Adrenal gland (tissue), 5 donors: Measurements from ENCODE around the gene PSG5.
"Not testable (repeated sequence)": the region's sequence is repeated elsewhere in the genome, so short reads cannot be mapped to it uniquely, and the experiment has no call there.

Experiments used
- POLR2A ChIP-seq, 2 donors: fragments of 450-650 bp; IDR thresholded peaks; one replicate each; pipeline ENCODE4 v1.6.1; 2017; ENCODE audit warnings: antibody characterized with exemption in 2 of 2, mild to moderate bottlenecking in 2 of 2, moderate library complexity in 1 of 2
- TF ChIP-seq, protein P1 (sequence below), 6 experiments: fragments of 450-650 bp in 4 of 6; fragments of 200-600 bp in 2 of 6; sonication (generic) in 1 of 6; IDR thresholded peaks; 1 replicate in 5 of 6; 2 replicates in 1 of 6; pipeline versions ENCODE4 v1.5.1 to v1.8.0; 2016 to 2021; ENCODE audit warnings: antibody characterized with exemption in 6 of 6, mild to moderate bottlenecking in 2 of 6, moderate library complexity in 1 of 6
- donor health status: DM: no; HTN: no; CAD: no.

DNA sequence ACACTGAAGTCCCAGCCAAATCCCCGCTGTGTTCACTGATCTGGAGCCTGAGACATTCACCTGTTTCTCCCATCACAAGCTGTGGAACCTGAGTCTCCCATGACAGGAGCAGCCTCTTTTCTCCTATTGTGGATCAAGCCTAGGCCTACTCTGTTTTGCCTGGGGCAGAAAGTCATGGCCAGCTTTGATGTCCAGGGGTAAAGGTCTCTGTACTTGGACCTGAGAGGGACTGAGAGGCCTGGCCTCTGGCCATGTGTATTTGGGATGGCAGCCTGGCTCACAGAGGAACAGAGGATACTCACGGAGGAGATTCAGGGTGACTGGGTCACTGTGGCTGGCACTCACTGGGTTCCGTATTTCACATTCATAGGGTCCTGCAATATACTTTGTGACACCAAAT, 7.8 kb downstream of the PSG5 start:
- TF ChIP-seq, protein P1, sequence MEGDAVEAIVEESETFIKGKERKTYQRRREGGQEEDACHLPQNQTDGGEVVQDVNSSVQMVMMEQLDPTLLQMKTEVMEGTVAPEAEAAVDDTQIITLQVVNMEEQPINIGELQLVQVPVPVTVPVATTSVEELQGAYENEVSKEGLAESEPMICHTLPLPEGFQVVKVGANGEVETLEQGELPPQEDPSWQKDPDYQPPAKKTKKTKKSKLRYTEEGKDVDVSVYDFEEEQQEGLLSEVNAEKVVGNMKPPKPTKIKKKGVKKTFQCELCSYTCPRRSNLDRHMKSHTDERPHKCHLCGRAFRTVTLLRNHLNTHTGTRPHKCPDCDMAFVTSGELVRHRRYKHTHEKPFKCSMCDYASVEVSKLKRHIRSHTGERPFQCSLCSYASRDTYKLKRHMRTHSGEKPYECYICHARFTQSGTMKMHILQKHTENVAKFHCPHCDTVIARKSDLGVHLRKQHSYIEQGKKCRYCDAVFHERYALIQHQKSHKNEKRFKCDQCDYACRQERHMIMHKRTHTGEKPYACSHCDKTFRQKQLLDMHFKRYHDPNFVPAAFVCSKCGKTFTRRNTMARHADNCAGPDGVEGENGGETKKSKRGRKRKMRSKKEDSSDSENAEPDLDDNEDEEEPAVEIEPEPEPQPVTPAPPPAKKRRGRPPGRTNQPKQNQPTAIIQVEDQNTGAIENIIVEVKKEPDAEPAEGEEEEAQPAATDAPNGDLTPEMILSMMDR (IDR thresholded peaks at IDR 0.05): not testable (repeated sequence)
- not testable (repeated sequence) for TF ChIP-seq POLR2A (IDR thresholded peaks at IDR 0.05)
